Fibroblast of skin of back (primary cell): ENCODE data around the gene PSKH1.
"Not testable (repeated sequence)": the region's sequence is repeated elsewhere in the genome, so short reads cannot be mapped to it uniquely, and the experiment has no call there.

Experiments
- DNase-seq: peaks from one replicate; pipeline ENCODE4 v3.0.0-alpha.2; 2013

Gene PSKH1

DNA sequence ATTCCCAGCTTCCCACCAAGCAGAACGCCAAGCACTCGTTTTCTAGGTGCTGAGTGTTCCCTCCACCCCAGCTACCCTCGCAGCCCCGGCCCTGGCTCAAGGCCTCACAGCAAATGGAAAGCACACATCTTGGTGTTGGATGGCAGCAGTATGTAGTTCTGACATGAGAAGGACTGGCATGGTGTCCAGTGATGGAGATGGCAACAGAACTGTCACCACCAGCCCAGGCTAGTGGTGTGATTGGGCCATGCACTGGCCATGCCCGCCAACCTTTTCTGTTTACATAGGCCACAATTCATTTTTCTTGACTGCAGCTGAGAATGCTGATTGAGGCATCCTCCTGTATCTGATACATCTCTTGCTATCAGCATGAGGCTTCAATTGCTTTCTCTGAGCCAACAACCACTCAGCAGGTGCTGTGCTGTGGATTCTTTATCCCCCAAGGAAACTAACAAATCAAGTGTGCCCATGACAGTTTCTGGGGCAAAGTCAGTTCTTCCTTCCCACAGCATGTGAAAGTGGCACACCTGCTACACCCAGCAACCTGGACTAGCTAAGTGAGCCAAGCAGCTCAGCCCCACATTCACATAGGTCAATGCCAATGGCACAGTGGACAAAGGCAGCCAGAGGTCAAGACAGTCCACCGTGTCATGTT is 71.5 kb downstream of the PSKH1 start:
- no peak for DNase-seq

DNA sequence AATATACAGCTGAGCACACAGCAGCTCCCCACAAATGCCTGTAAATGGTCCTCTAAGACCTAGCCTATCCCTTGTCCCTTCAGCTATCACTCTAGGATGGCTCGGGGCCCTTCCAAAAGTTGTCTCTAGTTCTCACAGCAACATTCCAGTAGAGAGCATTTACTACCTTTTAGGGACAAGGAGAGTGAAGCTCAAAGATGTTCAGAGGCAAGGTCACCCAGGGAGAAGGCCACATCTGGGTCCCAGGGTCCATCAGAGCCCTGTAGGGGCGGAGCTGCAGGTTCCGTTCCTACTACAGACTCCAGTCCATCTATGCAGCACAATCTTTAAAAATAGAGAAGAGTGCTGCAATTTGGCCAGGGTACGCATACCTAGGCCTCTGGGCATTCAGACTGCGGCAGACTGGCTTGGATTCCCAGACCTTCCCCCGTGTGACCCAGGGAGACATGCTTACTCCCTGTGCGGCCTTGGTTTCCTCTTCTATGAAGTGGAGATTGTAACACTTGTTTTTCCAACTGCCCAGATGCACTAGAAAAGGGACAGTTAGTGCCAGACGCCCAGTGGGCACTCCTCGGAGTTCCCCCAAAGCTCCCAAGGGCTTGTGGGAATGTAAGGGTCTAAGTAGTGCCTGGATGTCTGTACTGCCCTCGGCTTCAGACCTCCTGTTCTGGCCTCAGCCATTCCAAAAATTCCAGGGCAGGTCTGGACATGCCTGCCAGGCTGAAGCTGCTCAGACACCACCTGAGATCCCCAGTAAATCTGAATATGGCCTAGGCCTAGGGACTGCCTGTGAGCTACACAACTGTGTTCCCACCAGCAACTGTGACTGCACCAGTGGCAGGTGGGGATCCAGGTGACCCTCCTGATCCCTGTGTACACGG is 72.9 kb downstream of the PSKH1 start:
- DNase-seq, result no peak

DNA sequence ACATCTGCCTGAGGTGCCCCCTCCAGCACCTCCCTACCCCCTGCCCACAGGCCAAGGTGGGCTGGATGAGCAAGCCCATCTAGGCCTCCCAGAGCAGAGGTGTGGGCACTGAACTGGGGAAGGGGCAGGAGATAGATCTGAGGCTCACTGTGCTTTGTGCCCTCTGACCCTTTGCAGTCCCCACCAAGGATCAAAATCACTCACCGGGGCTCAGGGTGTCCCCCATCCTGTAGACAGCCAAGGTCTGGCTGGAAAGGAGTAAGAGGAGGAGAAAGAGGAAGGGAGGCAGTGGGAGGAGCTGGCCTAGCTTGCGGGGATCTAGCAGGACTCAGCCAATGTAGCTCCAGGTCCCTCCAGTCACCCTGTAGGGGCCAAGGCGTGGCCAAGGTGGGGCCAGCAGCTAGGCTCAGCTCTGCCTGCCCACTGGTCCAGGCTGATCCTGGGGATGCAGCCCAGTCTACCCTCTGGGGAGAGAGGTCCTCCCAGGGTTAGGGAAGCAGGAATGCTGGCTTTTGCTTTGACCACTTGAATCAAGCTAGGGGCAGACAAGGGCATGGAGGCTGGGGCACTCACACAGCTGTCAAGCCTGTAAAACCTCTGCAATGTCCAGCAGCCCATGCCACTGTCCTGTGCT is 73.6 kb downstream of the PSKH1 start:
- peak; percentile 34 for DNase-seq

DNA sequence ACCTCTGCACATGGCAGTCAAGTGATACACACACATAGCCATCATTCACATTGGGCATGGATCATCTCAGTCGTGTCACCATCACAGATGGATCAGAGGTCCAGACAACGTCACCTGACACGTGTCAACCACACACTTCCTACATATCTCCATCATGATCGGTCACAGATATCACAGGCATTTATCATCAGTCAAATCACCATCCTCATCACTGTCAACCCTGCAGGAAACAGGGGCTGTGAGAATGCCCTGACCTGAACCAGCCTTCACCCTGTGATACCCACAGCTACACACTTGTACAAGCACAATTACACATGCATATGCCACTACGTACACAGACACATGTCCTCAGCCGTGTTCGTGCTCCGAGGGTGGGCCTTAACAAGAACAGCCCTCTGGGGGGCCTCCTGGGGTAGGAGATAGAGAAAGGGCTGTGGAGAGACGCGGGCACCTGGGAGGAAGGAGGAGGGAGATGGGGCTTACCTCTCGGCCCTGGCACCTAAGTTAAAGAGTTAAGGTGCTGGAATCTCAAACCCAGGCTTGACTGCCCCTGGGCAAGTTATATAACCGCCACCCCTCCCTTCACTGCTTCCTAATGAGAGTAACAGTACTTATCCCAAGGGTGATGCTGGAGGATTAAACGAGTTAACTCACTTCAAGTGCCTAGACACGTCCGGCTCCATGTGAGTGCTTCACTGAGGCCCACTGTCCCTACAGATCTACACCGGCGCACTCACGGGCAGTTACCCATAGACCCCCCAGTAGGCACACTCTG is 74.3 kb downstream of the PSKH1 start:
- DNase-seq, result peak; percentile 36

DNA sequence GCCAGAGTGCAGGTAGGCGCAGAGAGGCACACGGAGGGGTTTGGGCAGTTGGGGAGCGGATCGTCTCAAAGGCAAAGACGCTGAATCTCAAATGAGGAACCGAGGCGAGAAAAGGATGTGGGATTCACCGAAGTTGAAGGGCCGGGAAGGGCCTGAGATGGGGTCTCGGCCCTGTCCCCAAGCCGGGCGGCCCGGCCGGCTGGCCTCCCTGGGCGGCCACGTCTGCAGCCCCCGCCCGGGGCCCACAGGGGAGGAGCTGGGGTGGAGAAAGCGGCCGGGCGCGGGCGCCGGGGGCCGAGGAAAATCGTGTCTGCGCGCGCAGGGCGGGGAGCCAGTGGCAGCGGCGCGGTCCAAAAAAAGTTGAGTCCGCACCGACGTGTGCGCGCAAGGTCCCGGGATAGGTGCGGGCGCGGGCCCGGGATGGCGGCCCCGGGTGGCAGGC is 74.9 kb downstream of the PSKH1 start:
- peak; percentile 53 for DNase-seq

DNA sequence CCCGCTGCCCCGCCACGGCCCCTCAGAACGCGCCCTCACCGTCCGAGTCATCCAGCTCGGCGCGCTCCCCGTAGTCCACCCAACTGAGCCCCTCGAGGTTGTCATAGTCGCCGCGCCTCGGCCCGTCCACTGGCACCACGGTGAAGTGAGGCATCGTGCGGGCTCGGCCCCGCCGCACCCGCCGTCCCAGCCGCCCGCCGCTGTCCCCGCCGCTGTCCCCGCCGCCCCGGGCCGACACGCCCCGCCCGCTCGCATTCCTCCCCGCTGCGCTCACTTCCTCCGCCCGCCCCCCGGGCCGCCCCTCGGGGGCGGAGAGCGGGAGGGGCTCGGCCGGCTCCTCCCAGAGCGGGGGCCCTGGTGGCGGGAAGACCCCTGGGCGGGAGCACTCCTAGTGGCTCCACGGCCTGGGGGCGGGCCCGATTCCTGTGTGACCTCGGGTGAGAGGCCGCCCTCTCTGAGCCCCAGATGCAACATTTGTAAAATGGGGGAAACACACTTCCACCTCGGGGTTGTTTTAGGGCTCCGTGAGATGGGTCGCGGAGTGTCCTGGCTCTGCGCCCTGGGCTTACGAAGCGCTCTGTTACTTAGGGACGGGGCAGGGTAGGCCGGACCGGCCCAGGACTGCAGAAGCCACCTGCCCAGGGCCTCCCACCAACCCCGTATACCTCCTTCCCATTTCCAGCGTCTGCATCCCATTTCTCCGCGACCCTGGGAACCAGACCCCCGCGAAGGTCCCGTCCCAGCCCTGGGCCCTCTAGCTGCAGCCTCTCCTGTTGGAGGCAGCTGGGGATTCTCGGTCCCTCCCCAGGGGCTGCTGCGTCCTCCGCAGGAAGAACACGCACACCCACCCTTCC is 75.6 kb downstream of the PSKH1 start, which contains the start of gene SLC12A4:
SLC12A4 (minus strand) TSS at position 238 of the 854 bp plus-strand sequence; CDS start at position 154, 84 bp downstream.
- DNase-seq, result peak; percentile 90

DNA sequence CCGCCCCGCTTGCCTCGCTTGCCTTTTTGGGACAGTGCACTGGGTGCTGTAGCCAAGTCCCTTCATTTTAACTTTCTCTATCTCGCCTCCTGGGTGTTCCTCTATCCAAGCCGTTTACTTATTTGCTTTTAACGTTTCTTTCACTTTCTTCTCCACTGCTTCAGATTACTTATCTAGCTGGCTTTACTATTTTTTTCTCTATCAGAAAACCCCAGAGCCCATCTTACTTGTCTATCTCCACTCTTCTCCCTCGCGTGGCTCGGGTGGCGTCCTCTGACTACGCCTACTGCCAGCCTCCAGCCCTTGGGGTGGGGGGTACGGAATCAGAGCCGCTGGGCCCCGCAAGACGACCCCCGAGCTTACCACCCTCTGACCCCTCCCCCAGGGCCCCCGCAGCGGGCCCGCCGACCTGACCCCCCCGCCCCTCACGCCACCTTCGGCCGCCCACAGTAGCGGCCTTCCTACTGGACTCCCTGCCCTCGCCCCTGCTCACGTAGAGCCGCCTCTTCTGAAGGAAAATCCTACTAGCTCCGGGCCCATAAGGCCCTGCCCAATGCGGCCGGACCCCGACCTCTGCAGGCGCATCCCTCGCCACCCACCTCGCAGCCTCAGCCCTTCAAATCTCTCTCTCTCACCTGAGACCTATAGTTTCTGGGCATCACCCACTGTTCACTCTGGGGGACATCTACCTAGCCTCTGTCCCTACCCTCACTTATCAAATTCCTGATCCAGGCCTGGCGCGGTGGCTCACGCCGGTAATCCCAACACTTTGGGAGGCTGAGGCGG is 76.4 kb downstream of the PSKH1 start:
- DNase-seq, result no peak

DNA sequence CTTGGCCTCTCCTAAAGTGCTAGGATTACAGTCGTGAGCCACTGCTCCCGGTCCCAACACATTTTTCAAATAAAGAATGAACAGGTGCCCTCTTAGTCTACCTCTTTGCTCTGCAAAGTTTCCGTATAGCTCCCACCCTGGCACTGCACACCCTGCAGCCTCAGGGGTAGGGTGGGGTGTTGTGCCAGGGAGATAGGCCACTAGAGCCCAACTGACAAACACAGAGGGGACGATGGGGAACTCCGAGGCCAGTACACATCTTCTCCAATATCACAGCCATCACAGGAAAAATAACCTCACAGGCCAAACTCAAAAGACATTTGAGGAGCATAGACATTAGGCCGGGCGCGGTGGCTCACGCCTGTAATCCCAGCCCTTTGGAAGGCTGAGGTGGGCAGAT is 78.1 kb downstream of the PSKH1 start:
- no peak for DNase-seq

DNA sequence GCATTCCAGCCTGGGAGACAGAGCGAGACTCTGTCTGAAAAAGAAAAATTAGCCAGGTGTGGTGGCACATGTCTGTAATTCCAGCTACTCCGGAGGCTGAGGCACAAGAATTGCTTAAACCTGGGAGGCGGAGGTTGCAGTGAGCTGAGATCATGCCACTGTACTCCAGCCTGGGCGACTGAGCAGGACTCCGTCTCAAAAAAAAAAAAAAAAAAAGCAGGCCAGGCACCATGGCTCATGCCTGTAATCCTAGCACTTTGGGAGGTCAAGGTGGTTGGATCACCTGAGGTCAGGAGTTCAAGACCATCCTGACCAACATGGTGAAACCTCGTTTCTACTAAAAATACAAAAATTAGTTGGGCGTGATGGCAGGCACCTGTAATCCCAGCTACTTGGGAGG is 79.2 kb downstream of the PSKH1 start:
- not testable (repeated sequence) for DNase-seq

DNA sequence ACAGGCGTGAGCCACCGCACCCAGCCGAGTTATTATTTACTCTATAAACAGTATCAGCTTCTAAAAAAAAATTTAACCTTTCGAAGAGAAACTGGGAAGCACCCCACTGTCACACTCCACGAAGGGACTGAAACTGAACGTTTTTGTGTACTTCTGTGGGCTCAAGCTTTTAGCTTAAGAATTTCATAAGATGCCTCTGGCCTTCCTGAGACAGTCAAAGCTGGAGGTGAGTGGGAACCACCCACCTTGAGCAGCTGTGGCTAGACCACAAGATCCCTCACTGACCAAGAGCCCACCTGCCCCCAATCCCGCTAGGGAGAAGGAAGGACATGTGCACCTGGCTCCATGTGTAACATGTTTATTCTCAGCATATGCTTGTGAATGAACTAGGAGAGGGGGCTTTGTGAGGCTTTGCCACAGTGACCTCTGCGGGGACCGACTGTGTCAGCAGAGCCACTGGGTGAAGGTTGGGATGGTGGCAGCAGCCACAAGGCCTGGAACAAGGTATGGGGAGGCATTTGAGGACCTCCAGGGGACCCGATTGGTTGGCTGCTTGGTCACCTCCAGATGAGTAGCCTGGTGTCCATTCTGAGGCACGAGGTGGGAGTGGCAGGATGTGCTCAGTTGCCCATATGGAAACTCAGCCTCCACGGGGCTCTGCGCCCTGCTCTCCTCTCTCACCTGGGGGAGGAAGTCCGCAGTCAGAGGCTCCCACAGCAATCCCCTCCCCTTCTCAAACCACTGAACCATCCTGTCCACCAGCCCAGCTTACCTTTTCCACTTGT is 82.5 kb downstream of the PSKH1 start:
- DNase-seq, result no peak

DNA sequence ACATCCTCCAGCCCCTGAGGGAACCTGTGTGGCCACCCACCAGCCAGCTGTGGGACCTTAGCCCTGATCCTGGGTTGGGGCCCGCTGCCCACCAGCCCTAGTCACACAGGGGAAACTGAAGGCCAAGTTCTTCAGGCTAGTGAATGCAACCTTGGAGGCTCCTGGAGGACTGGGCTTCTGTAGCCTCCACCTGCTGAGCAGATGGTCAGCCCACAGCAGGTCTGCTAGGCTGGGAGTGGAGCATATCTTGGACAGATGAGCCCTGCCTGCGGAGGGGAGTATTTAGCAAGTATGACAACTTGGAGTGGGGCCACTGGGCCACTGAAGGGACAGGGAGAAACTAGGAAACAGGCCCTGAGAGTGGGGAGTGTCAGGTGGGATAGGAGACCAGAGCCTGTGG is 83.2 kb downstream of the PSKH1 start:
- no peak for DNase-seq

DNA sequence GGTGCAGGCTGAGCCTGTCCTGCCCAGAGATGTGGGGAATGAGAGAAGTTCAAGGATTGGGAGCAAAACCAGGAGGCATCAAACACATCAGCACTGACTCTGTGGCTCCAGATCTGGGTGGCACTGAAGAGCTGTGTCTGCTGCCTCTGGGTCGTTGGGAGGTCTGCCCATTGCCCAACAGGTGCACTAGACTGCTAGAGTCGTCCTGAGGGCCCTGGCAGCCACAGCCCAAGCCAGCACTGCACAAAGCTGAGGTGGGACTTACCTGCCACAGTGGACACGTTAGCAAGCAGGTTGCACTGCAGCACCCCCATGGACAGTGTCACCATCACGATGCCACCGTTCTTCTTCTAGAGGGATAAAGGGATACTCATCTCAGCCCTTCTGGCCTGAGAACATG is 84.0 kb downstream of the PSKH1 start:
- no peak for DNase-seq

DNA sequence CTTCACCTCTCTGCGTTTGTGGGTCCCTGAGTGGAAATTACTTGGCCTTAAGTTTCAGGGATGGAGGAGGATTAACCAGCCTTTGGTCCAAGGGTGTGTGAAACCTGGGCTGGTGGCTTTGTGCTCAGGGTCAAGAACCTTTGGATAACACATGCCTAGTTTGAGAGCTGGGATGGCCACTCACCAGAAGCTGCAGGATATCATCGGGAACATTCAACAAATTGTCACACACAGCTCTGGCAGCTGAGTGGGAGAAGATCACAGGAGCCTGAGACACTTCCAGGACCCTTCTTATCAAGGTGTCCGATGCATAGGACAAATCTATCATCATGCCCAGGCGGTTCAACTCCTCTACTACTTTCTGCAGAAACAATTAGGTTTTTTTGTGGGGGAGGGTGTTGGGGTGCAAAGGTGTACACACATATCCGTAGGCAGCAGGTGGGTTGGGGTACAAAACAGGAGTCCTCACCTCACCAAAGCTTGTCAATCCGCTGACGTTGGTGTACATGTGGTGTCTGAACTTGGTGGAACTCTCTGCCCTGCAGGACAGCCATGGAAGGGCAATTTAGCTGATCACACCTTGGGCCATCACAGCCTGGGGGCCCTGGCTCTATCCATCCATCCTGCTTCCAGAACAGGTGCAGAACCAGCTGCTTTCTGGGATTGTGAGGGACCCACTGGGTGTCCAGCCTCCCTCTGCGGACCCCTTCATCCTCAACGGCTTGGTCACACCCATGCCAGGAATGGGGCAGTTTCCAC is 84.6 kb downstream of the PSKH1 start:
- DNase-seq, result no peak
